ENCODE measurements around the gene CBX2. TPM values are rescaled to one million over a fixed set of nuclear protein-coding genes. Genes with fewer than 3 reads are reported as not detected.

CBX2 gene
- polyA plus RNA-seq, 3 donors from 2014 or later: 0.33 TPM; not detected in 2

- no peaks in the 10 kb centered on the region for H3K9me3 Mint-ChIP-seq
- H3K27ac Mint-ChIP-seq: peak overlapping the region in 1 of 6 donors; percentile 2
- DNase-seq: no peak
- H3K27me3 Mint-ChIP-seq (ENCODE audit: low read depth in 3 of 3): peaks cover 7 to 28% (median 9%) of the 10 kb centered on the region in 3 donors
- H3K4me3 Mint-ChIP-seq: peak overlapping the region in 1 of 5 donors; percentile 15
- peaks cover 23 to 32% of the 10 kb centered on the region in 2 donors for H3K4me1 Mint-ChIP-seq
- peaks cover 4% of the 10 kb centered on the region in 3 donors for H3K36me3 Mint-ChIP-seq
Measured at GRCh38 chr17:79826841-79827578, 49.1 kb downstream of the CBX2 start.

GRCh38 chr17:79829004-79829403 is 51.1 kb downstream of the CBX2 start:
- H3K27ac Mint-ChIP-seq: peak overlapping the region in 1 of 6 donors; percentile 45
- peaks cover 5 to 21% (median 10%) of the 10 kb centered on the region in 3 donors for H3K27me3 Mint-ChIP-seq (ENCODE audit: low read depth in 3 of 3)
- no peak overlapping the region for H3K4me3 Mint-ChIP-seq
- H3K36me3 Mint-ChIP-seq: peaks cover 7 to 11% (median 10%) of the 10 kb centered on the region in 3 donors
- peaks cover 28 to 40% of the 10 kb centered on the region in 2 donors for H3K4me1 Mint-ChIP-seq
- DNase-seq: no peak
- H3K9me3 Mint-ChIP-seq: no peaks in the 10 kb centered on the region

- peaks cover 26 to 40% of the 10 kb centered on the region in 2 donors for H3K4me1 Mint-ChIP-seq
- peak overlapping the region in 1 of 6 donors; percentile 45 for H3K27ac Mint-ChIP-seq
- no peak for DNase-seq
- peaks cover 7 to 9% (median 9%) of the 10 kb centered on the region in 3 donors for H3K36me3 Mint-ChIP-seq
- no peaks in the 10 kb centered on the region for H3K9me3 Mint-ChIP-seq
- no peak overlapping the region for H3K4me3 Mint-ChIP-seq
- peaks cover 3 to 22% (median 11%) of the 10 kb centered on the region in 3 donors for H3K27me3 Mint-ChIP-seq (ENCODE audit: low read depth in 3 of 3)
Measured at GRCh38 chr17:79829457-79829856, 51.5 kb downstream of the CBX2 start.

- Mint-ChIP-seq H3K27ac (no peak overlapping the region), H3K36me3 (peaks cover 14 to 15% (median 14%) of the 10 kb centered on the region in 3 donors), H3K27me3 (ENCODE audit: low read depth in 3 of 3) (peaks cover 9 to 25% (median 13%) of the 10 kb centered on the region in 3 donors), H3K4me1 (peaks cover 25 to 39% of the 10 kb centered on the region in 2 donors), H3K4me3 (no peak overlapping the region), H3K9me3 (no peaks in the 10 kb centered on the region)
- no peak for DNase-seq
Measured at GRCh38 chr17:79830303-79830702, 52.4 kb downstream of the CBX2 start.

- no peak for DNase-seq
- Mint-ChIP-seq H3K9me3 (no peaks in the 10 kb centered on the region), H3K27ac (no peak overlapping the region), H3K36me3 (peaks cover 14 to 15% (median 14%) of the 10 kb centered on the region in 3 donors), H3K4me1 (peaks cover 25 to 34% of the 10 kb centered on the region in 2 donors), H3K4me3 (no peak overlapping the region), H3K27me3 (ENCODE audit: low read depth in 3 of 3) (peaks cover 13 to 20% (median 13%) of the 10 kb centered on the region in 3 donors)
Measured at GRCh38 chr17:79830763-79831264, 52.9 kb downstream of the CBX2 start.

- H3K9me3 Mint-ChIP-seq: no peaks in the 10 kb centered on the region
Measured at GRCh38 chr17:79831265-79832217, 53.6 kb downstream of the CBX2 start.

GRCh38 chr17:79832218-79833109 is 54.5 kb downstream of the CBX2 start:
- peaks cover 29 to 34% of the 10 kb centered on the region in 2 donors for H3K4me1 Mint-ChIP-seq
- peak overlapping the region in 4 of 5 donors; percentile 31 to 39 (median 38) for H3K4me3 Mint-ChIP-seq
- no peak for DNase-seq
- no peaks in the 10 kb centered on the region for H3K9me3 Mint-ChIP-seq
- H3K27ac Mint-ChIP-seq: no peak overlapping the region
- peaks cover 14 to 15% (median 14%) of the 10 kb centered on the region in 3 donors for H3K36me3 Mint-ChIP-seq
- H3K27me3 Mint-ChIP-seq (ENCODE audit: low read depth in 3 of 3): peaks cover 13 to 25% (median 14%) of the 10 kb centered on the region in 3 donors

More at GRCh38 chr17:79831265-79832217, 53.6 kb downstream of the CBX2 start:
- DNase-seq: no peak
- Mint-ChIP-seq H3K36me3 (peaks cover 14 to 15% (median 14%) of the 10 kb centered on the region in 3 donors), H3K27ac (peak overlapping the region in 1 of 6 donors; percentile 60), H3K27me3 (ENCODE audit: low read depth in 3 of 3) (peaks cover 13 to 18% (median 13%) of the 10 kb centered on the region in 3 donors), H3K4me3 (peak overlapping the region in 2 of 5 donors; percentile 14 to 50), H3K4me1 (peaks cover 20 to 27% of the 10 kb centered on the region in 2 donors)

GRCh38 chr17:79833110-79833450 is 55.1 kb downstream of the CBX2 start:
- H3K4me3 Mint-ChIP-seq: peak overlapping the region; percentile 31 to 55 (median 38)
- no peak for DNase-seq
- peaks cover 33 to 40% of the 10 kb centered on the region in 2 donors for H3K4me1 Mint-ChIP-seq

GRCh38 chr17:79833744-79834564 is 56.0 kb downstream of the CBX2 start:
- H3K27ac Mint-ChIP-seq: no peak overlapping the region
- H3K36me3 Mint-ChIP-seq: peaks cover 14 to 15% (median 14%) of the 10 kb centered on the region in 3 donors
- peaks cover 22 to 32% (median 23%) of the 10 kb centered on the region in 3 donors for H3K27me3 Mint-ChIP-seq (ENCODE audit: low read depth in 3 of 3)
- H3K4me1 Mint-ChIP-seq: peaks cover 36 to 40% of the 10 kb centered on the region in 2 donors
- no peak for DNase-seq
- H3K4me3 Mint-ChIP-seq: no peak overlapping the region
- no peaks in the 10 kb centered on the region for H3K9me3 Mint-ChIP-seq

More at GRCh38 chr17:79833110-79833450, 55.1 kb downstream of the CBX2 start:
- Mint-ChIP-seq H3K9me3 (no peaks in the 10 kb centered on the region), H3K27me3 (ENCODE audit: low read depth in 3 of 3) (peaks cover 16 to 29% (median 18%) of the 10 kb centered on the region in 3 donors), H3K27ac (no peak overlapping the region), H3K36me3 (peaks cover 14 to 15% (median 14%) of the 10 kb centered on the region in 3 donors)

- Mint-ChIP-seq H3K36me3 (peaks cover 14 to 15% (median 14%) of the 10 kb centered on the region in 3 donors), H3K4me1 (peaks cover 37% of the 10 kb centered on the region in 2 donors), H3K27me3 (ENCODE audit: low read depth in 3 of 3) (peaks cover 22 to 32% (median 23%) of the 10 kb centered on the region in 3 donors), H3K27ac (peak overlapping the region in 4 of 6 donors; percentile 17 to 74 (median 53)), H3K4me3 (peak overlapping the region in 4 of 5 donors; percentile 15 to 52 (median 37)), H3K9me3 (no peaks in the 10 kb centered on the region)
- DNase-seq: peak in 2 of 3 donors; percentile 55
Measured at GRCh38 chr17:79834565-79835469, 56.9 kb downstream of the CBX2 start.

- Mint-ChIP-seq H3K4me3 (peak overlapping the region in 2 of 5 donors; percentile 18), H3K4me1 (peaks cover 42 to 43% of the 10 kb centered on the region in 2 donors), H3K27ac (peak overlapping the region in 1 of 6 donors; percentile 64), H3K27me3 (ENCODE audit: low read depth in 3 of 3) (peaks cover 25 to 37% (median 27%) of the 10 kb centered on the region in 3 donors), H3K9me3 (no peaks in the 10 kb centered on the region), H3K36me3 (peaks cover 14 to 15% (median 14%) of the 10 kb centered on the region in 3 donors)
- DNase-seq: no peak
Measured at GRCh38 chr17:79835470-79835899, 57.5 kb downstream of the CBX2 start.

Measured in immature natural killer cell (primary cell).